Hypothalamus (tissue), 51 donors: ENCODE measurements around the gene SLC26A11.
A peak's percentile ranks its signal among the peaks of the same experiment; 100 is the strongest.
"Not testable (repeated sequence)": the region's sequence is repeated elsewhere in the genome, so short reads cannot be mapped to it uniquely, and the experiment has no call there.

Experiments
- DNase-seq, 51 donors: peaks; one replicate each; lab custom pipeline; 2025; lab: John Stamatoyannopoulos, UW

The SLC26A11 gene

DNA sequence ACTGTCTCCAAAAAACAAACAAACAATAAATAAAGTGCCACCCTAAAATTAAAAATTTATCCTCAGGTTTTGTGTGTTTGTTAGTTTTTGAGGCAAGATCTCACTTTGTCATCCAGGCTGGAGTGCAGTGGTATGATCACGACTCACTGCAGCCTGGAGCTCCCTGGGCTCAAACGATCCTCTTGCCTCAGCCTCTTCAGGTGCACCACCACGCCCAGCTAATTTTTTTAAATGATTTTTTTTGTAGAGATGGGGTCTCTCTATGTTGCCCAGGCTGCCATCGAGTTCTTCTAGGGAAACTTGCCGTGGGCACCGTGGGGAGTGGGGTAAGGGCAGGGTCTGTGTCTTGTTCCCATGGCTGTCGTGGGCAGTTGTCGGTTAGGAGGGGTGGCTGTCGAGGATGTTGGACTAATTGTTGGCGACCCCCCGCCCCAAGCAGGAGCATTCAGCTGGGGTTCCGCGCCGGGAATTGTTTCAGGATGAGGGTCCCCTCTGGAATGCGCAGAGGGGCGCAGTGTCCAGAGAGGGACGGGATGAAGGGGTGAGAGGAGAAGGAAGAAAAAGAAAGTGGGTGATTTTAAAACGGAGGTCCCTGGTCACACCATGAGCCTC lies 39.3 kb downstream of the SLC26A11 start:
- no peak for DNase-seq

DNA sequence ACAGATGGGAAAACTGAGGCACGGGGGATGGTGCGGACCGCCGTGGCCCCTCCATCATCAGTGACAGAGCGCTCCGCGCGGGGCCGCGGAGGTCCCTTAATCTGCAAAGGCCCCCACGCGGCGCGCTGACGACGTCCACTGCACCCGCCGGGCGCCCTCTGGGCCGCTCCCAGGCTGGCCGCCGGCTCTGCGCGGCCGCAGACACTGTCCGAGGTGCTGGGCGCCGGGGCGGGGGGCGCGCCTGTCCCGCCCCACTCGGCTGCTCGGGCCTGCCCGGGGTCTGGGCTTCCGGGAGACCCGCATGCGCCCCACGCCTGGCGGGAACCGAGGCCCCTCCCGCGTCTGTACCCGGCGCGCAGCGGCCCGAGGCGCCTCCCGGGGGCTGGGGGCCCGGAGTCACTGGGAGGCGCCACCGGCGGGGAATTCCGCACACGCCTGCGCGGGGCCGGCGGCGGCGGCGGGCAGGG lies 39.9 kb downstream of the SLC26A11 start:
- peak in 38 of 51 donors; percentile 13 to 74 (median 42) for DNase-seq

DNA sequence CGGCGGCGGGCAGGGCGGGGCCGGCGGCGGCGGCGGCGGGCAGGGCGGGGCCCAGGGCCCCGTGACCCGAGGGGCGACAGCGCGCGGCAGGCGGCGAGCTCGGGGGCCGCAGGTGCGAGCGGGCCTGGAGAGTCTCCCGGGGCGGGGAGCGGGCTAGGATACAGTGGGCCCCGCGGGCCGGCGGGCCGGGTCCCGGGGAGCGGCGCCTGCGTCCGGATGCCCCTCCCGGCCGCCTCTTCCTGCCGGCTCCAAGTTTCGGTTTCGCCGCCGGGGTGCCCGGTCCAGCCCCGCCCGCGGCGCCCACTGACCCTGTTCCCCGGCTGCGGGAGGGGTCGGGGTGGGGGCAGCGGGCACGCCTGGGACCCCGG lies 40.5 kb downstream of the SLC26A11 start, which contains the start of gene RNF213:
RNF213 (plus strand) TSS at position 62 of the 368 bp plus-strand sequence. CDS start 2,830 bp downstream, outside the sequence.
- peak in 16 of 51 donors; percentile 16 to 64 (median 43) for DNase-seq

DNA sequence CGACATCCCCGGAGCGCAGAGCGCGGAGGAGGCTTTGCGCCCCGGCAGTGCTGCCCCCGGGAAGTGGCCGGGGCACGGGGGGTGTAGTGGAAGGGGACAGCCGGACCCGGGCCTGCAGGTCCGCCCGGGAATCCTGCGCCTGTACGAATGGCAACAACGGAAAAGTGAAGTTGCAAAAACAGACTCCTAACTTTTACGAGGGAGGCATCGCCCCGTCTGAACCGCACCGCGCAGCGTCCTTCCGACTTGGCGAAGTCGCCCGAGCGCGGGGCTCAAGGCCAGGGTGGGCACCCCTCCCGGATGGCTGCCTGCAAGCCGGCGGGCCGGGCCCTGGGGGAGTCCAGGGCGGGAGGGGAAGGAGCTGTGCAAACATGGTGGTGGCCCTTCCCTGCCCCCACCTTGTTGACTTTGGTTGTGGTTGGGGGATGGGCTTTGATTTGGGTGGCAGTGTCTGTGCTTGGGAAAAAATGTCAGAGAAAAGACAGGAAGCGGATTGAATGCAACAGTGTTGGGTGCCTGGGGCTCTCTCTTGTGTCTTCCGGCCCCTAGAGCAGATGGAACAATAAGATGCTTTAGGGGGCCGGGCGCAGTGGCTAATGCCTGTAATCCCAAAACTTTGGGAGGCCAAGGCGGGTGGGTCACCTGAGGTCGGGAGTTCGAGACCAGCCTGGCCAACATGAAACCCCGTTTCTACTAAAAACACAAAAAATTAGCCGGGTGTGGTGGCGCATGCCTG lies 41.1 kb downstream of the SLC26A11 start:
- DNase-seq: peak in 31 of 51 donors; percentile 17 to 64 (median 40)

DNA sequence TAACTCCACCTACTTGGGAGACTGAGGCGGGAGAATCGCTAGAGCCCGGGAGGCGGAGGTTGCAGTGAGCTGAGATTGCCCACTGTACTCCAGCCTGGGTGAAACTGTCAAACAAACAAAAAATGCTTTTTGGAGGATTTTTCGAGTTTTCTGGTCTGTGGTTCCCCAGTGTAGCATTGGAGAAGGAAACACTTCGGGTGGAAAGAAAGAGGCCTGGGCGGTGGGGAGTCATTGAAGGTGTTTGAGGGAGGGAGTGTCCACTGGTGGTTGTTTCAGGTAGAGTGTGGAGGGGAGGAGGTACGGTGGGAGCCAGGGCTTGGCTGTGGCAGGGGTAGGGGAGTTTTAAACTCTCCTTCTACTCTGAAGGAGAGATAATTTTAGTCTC lies 41.7 kb downstream of the SLC26A11 start:
- no peak for DNase-seq

DNA sequence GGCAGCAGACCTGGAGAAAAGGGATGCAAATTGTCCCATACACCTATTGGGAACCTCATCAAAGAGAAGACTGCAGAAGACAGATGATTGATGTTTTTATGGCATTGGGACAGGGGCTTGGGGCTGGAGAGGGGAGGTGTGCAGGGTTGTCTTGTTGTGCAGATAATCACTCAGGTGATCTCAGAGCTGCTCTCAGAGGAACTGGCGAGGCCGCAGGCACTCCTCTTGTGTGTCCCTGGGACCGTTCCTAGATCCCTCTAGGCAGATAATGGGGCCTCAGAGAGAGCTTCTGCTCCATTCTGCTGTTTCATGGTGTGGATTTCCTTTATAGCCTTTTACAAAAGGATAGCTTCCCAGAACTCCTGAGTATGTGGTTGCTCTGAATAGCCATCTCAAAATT lies 42.1 kb downstream of the SLC26A11 start:
- no peak for DNase-seq

DNA sequence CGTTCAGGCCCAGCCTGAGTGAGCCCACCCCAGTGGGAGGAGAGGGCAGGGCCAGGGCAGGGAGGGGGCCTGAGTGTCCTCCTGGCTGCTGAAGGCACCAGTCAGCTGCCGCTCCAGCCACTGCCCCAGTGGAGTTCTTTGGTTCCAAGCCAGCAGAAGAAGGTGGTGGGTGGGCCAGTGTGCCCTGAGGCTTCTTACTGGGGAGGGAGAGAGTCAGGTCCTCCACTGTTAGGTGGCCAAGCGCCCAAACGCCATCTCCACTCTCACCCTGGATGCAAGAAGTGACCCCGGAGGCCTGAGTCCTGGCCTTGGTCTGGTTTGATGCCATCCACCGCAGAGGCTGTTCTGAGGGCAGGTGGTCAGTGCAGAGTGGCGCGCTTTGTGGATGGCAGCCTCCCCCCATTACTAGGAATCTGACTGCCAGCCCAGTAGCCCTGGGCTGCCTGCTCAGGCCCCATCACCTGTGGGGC lies 42.6 kb downstream of the SLC26A11 start:
- no peak for DNase-seq

DNA sequence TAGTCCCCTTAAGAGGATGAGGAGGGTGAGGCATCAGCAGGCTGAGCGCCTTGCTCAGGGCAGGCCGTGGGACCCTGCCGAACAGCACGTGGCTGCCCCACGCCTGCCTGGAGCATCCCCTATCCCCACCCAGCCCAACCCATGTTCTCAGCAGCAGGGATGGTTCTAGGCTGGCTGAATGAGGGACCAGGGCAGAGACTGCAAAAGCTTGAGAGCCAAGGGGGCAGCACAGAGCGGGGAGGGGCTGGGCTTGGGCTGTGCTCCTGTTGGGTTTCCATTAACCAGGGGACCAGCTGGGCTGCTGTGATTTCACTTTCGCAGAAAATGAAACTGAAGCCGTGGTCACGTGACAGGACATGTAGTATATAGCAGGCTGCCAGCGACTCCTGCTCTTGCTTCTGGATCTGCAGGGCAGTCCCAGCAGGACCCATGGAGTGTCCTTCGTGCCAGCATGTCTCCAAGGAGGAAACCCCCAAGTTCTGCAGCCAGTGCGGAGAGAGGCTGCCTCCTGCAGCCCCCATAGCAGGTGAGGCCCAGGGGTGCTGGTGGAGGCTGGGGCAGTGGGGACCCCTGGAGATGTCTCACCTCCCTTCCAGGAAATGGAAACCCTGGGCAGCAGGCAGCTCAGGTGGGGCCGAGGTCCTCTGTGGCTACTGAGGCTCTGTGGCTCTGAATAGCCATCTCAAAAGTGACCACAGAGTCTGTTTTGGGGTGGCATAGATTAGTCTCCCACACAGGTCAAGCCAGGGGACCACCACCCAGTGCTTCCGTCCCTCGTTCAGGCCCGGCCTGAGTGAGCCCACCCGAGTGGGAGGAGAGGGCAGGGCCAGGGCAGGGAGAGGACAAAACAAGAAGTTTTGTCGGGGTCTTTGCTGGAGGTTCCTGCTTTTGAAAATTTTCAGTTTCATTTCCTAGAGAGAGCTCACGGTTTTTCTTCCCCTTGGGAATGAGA lies 43.3 kb downstream of the SLC26A11 start:
- peak in 26 of 51 donors; percentile 6 to 56 (median 24) for DNase-seq

DNA sequence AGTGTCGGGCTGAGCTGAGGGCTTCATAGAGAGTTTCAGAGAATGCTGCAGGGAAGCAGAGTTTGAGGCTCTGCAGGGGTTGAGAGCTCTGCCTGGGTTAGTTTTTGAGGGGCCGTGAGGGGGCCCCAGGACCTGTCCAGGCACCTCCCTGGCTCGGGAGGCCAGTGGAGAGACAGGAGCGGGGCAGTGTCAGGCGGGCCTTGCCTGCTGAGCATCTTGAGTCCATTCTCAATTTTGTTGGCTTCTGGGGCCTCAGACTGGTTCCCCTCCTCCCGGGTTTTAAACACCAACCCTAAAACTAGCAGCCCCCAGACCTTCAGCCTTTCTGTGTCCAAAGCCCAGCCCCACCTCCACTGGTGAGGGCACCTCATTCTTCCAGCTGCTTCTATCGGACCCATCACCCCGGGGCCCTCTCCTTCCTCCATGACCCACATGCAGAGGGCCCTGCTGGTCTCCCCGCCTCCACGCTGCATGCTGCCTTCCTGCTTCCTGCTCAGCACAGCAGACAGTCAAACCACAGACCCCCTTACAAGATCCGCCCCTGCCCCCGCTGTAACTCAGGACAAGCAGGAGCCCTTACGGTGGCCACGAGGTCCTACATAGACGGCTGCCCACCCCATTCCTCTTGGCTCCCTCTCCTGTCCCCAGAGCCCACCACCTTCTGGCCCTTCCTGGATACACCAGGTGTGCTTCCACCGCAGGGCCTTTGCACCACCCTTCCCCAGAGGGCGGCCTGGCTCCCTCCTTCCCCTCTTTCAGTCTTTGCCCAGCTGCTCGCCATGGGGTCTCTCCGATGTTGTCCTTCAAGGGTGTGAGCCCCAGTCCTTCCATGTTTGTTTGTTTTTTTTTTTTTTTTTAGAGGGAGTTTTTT lies 44.2 kb downstream of the SLC26A11 start:
- DNase-seq: peak in 2 of 51 donors; percentile 7 to 18

DNA sequence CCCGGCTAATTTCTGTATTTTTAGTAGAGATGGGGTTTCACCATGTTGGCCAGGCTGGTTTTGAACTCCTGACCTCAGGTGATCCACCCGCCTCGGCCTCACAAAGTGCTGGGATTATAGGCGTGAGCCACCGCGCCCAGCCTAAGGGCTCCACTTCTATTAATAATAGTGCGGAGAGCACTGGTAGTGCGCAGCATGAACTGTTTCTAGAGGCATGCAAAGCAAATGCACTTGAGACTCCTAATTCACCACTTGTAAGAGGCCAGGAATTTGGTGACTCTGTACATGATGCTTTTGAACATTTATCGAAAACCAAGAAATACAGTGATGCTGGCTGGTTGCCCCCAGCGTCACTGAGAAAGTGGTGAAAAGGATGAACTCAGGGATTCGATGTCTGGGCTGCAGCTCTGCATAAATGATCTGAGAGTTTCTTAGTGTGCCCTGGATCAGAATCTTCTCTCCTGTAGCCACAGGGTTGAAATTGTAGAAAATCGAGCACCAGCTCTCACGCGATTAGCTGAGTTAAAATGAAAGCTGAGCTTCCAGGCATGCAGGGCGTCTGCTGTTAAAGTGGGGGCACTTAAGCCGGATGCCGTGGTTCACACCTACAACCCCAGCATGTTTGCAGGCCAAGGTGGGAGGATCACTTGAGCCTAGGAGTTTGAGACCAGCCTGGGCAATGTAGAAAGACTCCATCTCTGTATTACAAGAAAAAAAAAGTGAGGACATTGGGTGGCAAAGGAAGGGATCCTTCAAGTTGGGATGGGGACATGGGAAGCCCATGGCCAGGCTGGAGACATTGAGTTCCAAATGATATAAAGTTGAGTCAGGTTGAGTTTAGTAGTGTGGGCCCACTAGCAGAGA lies 45.2 kb downstream of the SLC26A11 start:
- no peak for DNase-seq

DNA sequence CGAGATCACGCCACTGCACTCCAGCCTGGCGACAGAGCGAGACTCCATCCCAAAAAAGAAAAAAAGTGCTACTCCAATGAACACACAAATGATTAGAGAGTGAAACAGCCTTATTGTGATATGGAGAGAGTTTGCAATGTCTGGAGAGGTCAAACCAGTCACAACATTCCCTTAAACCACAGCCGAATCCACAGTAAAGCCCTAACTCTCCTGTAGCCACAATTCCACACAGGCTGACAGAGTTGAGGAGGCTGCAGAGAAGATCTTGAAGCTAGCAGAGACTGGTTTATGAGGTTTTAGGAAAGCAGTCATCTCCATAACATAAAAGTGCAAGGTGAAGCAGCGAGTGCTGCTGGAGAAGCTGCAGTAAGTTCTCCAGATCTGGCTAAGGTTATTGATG lies 47.2 kb downstream of the SLC26A11 start:
- no peak for DNase-seq

DNA sequence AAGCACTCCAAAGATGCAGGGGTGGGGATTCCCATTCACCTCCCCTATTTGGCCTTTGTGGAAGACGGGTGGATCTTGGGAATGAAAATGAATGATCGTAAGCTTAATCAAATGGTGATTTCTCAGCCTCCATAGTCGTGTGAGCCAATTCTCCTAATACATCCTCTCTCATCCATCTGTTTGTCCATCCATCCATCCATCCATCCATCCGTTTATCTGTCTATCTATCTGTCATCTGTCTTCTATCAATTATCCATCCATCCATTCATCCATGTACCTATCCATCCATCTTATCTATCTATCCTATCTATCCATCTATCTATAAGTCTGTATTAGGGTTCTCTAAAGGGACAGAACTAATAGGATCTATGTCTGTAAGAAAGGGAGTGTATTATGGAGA lies 48.2 kb downstream of the SLC26A11 start:
- DNase-seq: no peak

DNA sequence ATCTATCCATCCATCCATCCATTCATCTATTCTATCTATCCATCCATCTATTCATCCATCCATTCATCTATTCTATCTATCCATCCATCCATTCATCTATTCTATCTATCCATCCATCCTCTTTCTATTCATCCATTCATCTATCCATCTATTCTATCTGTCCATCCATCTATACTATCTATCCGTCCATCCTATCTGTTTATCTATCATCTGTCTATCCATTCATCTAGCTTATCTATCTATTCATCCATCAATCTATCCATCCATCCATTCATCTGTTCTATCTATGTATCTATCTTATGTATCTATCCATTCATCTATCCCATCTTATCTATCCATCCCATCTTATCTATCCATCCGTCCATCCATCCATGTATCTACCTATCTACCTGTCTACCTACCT lies 49.2 kb downstream of the SLC26A11 start:
- DNase-seq: no peak

DNA sequence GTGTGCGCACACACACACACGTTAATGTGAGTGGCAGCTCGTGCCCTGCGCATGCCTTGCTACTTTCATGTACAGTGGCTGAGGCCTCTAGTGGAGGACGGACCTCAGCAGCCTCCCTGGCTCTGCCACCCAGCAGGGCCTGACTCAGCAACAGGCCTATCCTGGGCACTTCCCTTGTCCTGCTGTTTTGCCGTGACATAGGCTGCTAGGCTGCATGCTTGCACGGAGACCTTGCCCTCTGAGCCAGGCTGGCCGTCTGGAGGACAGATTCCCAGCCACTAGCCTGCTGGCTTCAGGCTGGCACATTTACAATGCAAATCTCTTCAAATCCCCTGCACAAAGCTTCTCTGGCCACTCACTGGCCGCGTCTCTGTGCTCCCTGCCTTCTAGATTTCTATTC lies 49.9 kb downstream of the SLC26A11 start:
- peak in 18 of 51 donors; percentile 8 to 68 (median 32) for DNase-seq

DNA sequence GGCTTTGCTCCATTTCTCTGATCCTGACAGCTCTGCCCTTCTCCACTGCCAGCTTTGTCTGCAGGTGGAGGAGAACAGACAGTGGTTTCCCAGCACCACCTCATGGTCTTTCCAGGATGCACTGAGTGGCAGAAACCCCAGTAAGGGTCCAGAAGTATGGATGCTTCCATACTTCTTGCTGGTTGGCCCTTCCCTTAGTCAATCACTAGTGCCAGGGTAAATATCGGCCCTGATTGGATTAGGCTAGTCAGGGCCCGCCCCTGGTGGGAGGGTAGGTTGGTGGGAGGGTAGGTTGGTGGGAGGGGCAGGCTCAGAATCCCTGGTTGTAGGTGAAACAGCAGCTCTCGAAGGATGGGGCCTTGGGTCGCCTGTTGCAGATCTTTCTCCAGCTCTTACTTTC lies 50.6 kb downstream of the SLC26A11 start:
- DNase-seq: no peak

DNA sequence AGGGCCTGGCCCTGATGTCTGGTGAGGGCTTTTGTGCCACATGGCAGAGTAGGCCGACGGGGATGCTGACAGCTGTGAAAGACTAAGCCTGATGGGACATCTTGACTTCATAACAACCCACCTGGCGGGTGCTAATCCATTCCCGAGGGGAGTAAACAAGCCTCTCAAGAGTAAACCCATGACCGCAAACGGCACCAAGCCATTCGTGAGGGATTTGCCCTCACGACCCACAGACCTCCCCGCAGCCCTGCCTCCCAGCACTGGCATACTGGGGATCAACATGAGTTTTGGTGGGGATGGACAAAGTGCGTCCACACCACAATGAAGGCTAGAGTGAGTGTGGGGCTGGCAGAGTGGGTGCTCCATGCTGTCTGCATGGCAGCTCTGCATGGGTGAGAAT lies 52.1 kb downstream of the SLC26A11 start:
- DNase-seq: no peak

DNA sequence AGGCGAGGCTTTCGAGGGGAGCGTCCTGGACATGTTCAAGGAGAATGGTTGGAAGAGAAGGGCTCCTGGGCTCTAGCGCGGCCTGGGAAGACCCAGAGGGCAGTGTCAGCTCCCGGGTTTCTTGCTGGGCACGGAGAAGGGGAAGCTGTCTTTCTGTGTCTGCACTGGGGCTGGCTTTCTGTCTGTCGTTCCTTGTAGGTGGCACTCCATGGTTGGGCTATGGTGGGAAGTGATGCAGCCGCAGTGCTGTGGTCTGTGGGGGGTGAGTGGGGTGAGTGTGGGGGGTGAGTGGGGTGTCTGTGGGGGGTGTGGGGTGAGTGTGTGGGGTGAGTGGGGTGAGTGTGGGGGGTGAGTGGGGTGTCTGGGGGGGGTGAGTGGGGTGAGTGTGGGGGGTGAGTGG lies 54.1 kb downstream of the SLC26A11 start:
- no peak for DNase-seq

DNA sequence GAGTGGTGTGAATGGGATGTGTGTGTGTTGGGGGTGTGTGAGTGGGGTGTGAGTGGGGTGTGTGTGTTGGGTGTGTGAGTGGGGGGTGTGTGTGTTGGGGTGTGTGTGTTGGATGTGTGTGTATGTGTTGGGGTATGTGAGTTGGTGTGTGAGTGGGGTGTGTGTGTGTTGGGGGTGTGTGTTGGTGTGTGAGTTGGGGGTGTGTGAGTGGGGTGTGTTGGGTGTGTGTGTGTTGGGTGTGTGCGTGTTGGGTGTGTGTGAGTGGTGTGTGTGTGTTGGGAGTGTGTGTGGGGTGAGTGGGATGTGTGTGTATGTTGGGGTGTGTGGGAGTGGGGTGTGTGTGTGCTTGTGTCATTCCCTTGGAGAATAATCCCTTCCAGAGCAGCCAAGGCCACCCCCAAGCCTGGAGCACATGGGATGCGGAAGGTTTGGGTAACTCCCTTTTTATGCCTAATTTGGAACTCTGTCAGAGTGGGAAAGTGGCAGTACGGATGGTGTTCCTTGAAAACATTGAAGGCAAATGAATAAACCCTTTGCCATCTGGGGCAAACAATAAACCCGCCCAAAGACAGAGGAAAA lies 54.7 kb downstream of the SLC26A11 start:
- no peak for DNase-seq

DNA sequence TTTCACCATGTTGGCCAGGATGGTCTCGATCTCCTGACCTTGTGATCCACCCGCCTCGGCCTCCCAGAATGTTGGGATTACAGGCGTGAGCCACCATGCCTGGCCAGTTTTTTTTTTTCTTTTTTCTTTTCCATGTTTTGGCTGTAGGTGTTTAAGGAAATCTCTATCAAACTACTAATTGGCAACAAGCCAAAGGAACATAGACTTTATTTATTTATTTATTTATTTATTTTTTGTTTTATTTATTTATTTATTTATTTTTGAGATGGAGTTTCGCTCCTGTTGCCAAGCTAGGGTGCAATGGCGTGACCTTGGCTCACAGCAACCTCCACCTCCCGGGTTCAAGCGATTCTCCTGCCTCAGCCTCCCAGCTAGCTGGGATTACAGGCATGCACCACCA lies 55.6 kb downstream of the SLC26A11 start:
- not testable (repeated sequence) for DNase-seq
